ENCODE results near the gene SF3B4.

SF3B4 gene

GRCh38 chr1:149932474-149932873, 4.9 kb upstream of the SF3B4 start:
- TF ChIP-seq TAF1 (IDR thresholded peaks at IDR 0.05; ENCODE audit: low read depth) (no peak), CEBPB (IDR thresholded peaks at IDR 0.05) (no peak), TCF12 (IDR thresholded peaks at IDR 0.05; ENCODE audit: low read depth) (no peak), CREB1 (IDR thresholded peaks at IDR 0.05; ENCODE audit: low read depth) (no peak), ZBTB7A (IDR thresholded peaks at IDR 0.05; ENCODE audit: low read depth) (no peak), FOXM1 (IDR thresholded peaks at IDR 0.05; ENCODE audit: borderline replicate concordance, low read depth) (no peak), REST (IDR thresholded peaks at IDR 0.05; ENCODE audit: low read depth) (no peak), TEAD4 (IDR thresholded peaks at IDR 0.05) (no peak), YY1 (IDR thresholded peaks at IDR 0.05; ENCODE audit: low read depth) (no peak), NFIC (IDR thresholded peaks at IDR 0.05) (no peak), EGR1 (IDR thresholded peaks at IDR 0.05) (no peak)
- TF ChIP-seq, protein P1, sequence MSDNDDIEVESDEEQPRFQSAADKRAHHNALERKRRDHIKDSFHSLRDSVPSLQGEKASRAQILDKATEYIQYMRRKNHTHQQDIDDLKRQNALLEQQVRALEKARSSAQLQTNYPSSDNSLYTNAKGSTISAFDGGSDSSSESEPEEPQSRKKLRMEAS (IDR thresholded peaks at IDR 0.05): no peak
- TF ChIP-seq, protein P2, sequence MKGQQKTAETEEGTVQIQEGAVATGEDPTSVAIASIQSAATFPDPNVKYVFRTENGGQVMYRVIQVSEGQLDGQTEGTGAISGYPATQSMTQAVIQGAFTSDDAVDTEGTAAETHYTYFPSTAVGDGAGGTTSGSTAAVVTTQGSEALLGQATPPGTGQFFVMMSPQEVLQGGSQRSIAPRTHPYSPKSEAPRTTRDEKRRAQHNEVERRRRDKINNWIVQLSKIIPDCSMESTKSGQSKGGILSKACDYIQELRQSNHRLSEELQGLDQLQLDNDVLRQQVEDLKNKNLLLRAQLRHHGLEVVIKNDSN (IDR thresholded peaks at IDR 0.05): no peak

DNA sequence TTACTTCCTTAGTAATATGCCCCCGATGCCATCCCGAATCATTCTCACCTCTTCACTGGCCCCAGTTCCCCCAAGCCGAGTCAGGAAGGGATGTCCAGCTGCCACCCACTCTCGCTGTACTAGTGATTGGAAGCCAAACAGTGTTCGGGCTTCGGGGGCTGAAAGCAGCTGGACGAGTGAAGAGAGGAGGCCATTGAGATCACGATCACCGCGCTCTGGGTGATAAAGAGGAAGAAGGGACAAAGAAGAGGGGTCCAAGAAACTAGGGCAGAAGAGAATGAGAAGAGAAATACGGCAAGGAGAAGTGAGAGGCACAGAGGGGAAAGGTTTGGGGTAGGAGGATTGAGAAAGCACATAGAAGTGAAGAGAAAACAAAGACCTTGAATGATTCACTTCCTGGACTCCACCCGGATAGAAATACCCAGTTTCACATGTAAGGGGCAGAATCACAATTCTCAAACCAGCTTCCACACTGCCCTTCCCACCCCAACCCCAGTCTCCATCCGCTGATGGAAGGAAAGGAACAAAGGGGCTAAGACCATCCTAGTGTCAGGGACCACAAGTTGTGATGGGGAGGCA, 3.7 kb upstream of the SF3B4 start:
- TF ChIP-seq TAF1 (IDR thresholded peaks at IDR 0.05; ENCODE audit: low read depth) (no peak), NFIC (IDR thresholded peaks at IDR 0.05) (no peak), TCF12 (IDR thresholded peaks at IDR 0.05; ENCODE audit: low read depth) (no peak), TEAD4 (IDR thresholded peaks at IDR 0.05) (no peak), EP300 (IDR thresholded peaks at IDR 0.05; ENCODE audit: borderline replicate concordance) (no peak), ZBTB7A (IDR thresholded peaks at IDR 0.05; ENCODE audit: low read depth) (no peak), YY1 (IDR thresholded peaks at IDR 0.05; ENCODE audit: low read depth) (no peak), CREB1 (IDR thresholded peaks at IDR 0.05; ENCODE audit: low read depth) (no peak), RAD21 (IDR thresholded peaks at IDR 0.05; ENCODE audit: low read depth) (no peak)
- TF ChIP-seq, protein P2 (IDR thresholded peaks at IDR 0.05): no peak

GRCh38 chr1:149929856-149930255, 2.3 kb upstream of the SF3B4 start:
- TF ChIP-seq NFIC (IDR thresholded peaks at IDR 0.05): no peak
- TF ChIP-seq FOXM1 (IDR thresholded peaks at IDR 0.05; ENCODE audit: borderline replicate concordance, low read depth): no peak
- no peak for TF ChIP-seq REST (IDR thresholded peaks at IDR 0.05; ENCODE audit: low read depth)
- TF ChIP-seq EP300 (IDR thresholded peaks at IDR 0.05; ENCODE audit: borderline replicate concordance): no peak

DNA sequence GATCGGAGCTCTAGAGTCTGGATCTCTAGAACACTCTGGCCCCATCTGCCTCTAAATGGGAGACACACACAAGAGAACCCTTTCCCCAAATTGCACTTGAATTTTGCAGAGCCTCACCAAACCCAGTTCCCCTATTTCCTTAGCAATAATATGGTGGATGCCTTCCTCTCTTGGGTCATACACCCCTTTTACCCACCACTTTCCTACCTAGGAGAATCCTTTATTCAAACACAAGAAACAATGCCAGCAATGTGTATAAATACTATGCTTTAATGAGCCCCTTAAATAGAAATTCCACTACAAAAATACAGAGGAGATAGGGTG, 760 bp upstream of the SF3B4 start:
- no peak for TF ChIP-seq EGR1 (IDR thresholded peaks at IDR 0.05)
- TF ChIP-seq TCF12 (IDR thresholded peaks at IDR 0.05; ENCODE audit: low read depth): no peak
- TF ChIP-seq, protein P2 (IDR thresholded peaks at IDR 0.05): no peak

DNA sequence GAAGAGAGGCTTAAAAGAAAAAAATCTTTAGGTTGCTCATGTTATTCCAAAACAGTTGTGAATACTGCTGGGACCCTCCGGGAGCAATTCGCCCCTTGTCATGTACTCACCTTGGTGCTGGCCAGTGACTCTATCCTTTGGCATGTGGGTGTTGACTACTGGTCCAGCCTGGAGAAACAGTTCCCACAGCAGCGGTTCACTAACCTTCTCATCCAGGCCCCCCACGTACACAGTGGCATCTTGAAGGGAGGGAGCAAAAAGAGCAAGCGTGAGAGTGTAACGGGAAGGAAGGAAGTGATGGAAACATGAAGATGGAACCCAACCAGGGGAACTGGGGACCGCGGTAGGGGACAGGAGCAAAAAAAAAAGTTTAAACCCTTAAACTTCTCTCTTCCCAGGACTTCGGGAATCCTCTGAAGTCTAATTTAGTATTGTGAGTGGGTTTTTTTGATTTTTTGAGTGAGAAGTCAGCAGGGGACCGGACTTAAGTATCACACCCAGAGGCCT, 494 bp downstream of the SF3B4 start:
- TF ChIP-seq REST (IDR thresholded peaks at IDR 0.05; ENCODE audit: low read depth): no peak
- no peak for TF ChIP-seq FOXM1 (IDR thresholded peaks at IDR 0.05; ENCODE audit: borderline replicate concordance, low read depth)
- TF ChIP-seq TEAD4 (IDR thresholded peaks at IDR 0.05): no peak
- no peak for TF ChIP-seq CREB1 (IDR thresholded peaks at IDR 0.05; ENCODE audit: low read depth)
- TF ChIP-seq EGR1 (IDR thresholded peaks at IDR 0.05): no peak
- TF ChIP-seq, protein P1 (IDR thresholded peaks at IDR 0.05): no peak
- TF ChIP-seq, protein P2 (IDR thresholded peaks at IDR 0.05): no peak
- no peak for TF ChIP-seq NFIC (IDR thresholded peaks at IDR 0.05)
- TF ChIP-seq CEBPB (IDR thresholded peaks at IDR 0.05): no peak

Data from Ishikawa (cell line).